IMR-90 (cell line): ENCODE measurements around the gene KIRREL1. TPM values are rescaled to one million over a fixed set of nuclear protein-coding genes. Genes with fewer than 3 reads are reported as not detected.

Experiments used
- ATAC-seq: fragments of 200-7000 bp; cut with Tn5 transposase; 2 replicates; pipeline ENCODE4 v1.9.1; 2020; ENCODE audit warnings: low read depth, mild to moderate bottlenecking, moderate library complexity
- BruUV-seq: library from RNA; stranded (reverse); fragments of 400-500 nt; replicated peaks from 2 replicates; lab custom pipeline; 2021; lab: Mats Ljungman, UMichigan
- CTCF ChIA-PET: fragments of 300-600 bp; formaldehyde crosslinking; extraction: SDS; loops from one replicate; lab custom pipeline; 2021; ENCODE audit warnings: antibody characterized with exemption; lab: Yijun Ruan, JAX
- POLR2A ChIA-PET: fragments of 300-600 bp; sonication (Branson Sonifier 250); formaldehyde crosslinking; loops from one replicate; lab custom pipeline; 2022; ENCODE audit warnings: antibody characterized with exemption; ENCODE audit not compliant: unreplicated experiment; lab: Charles Lee
- DNase-seq: peaks from one replicate; pipeline ENCODE4 v3.0.0; 2013
- H2AFZ ChIP-seq: replicated peaks from 2 replicates; pipeline ENCODE3; 2013; ENCODE audit warnings: low read length, mild to moderate bottlenecking; ENCODE audit not compliant: poor library complexity
- H2AK5ac ChIP-seq: 2 replicates; pipeline ENCODE4 v1.6.1; 2013; ENCODE audit warnings: low read depth, low read length, inconsistent platforms
- H2AK9ac ChIP-seq: replicated peaks from 2 replicates; pipeline ENCODE3; 2013; ENCODE audit warnings: mild to moderate bottlenecking, low read depth, low read length, moderate library complexity; ENCODE audit not compliant: poor library complexity
- H2BK120ac ChIP-seq: 2 replicates; pipeline ENCODE4 v1.6.1; 2013; ENCODE audit warnings: low read depth, low read length, inconsistent platforms
- H2BK15ac ChIP-seq: 3 replicates; pipeline ENCODE4 v1.6.1; 2013; ENCODE audit warnings: low read depth, low read length, inconsistent platforms
- H2BK20ac ChIP-seq: 2 replicates; pipeline ENCODE4 v1.6.1; 2013; ENCODE audit warnings: low read depth, mild to moderate bottlenecking, inconsistent platforms, low read length, moderate library complexity
- H2BK5ac ChIP-seq: 2 replicates; pipeline ENCODE4 v1.6.1; 2013; ENCODE audit warnings: mild to moderate bottlenecking, low read depth, low read length, inconsistent platforms; ENCODE audit not compliant: poor library complexity, severe bottlenecking
- H3K14ac ChIP-seq: replicated peaks from 2 replicates; pipeline ENCODE4 v1.6.1; 2013; ENCODE audit warnings: low read depth, low read length, inconsistent platforms
- H3K18ac ChIP-seq: 2 replicates; pipeline ENCODE4 v1.6.1; 2013; ENCODE audit warnings: low read depth, low read length, control low read depth
- H3K23ac ChIP-seq: 2 replicates; pipeline ENCODE4 v1.6.1; 2013; ENCODE audit warnings: low read depth, low read length, inconsistent platforms
- H3K27ac ChIP-seq: 2 replicates; pipeline ENCODE4 v1.5.1; 2013; ENCODE audit warnings: mild to moderate bottlenecking, control low read depth, low read length; ENCODE audit not compliant: insufficient read depth
- H3K27me3 ChIP-seq: 2 replicates; pipeline ENCODE4 v1.6.1; 2013; ENCODE audit warnings: low read length; ENCODE audit not compliant: control insufficient read depth, insufficient read depth
- H3K36me3 ChIP-seq: 2 replicates; pipeline ENCODE4 v1.6.1; 2013; ENCODE audit warnings: low read length, mixed read lengths; ENCODE audit not compliant: control insufficient read depth, insufficient read depth
- H3K4ac ChIP-seq: 2 replicates; pipeline ENCODE4 v1.6.1; 2013; ENCODE audit warnings: low read depth, low read length, inconsistent platforms
- H3K4me1 ChIP-seq: 2 replicates; pipeline ENCODE4 v1.6.1; 2013; ENCODE audit warnings: low read length, mixed read lengths; ENCODE audit not compliant: control insufficient read depth, insufficient read depth
- H3K4me2 ChIP-seq: 2 replicates; pipeline ENCODE4 v1.6.1; 2013; ENCODE audit warnings: low read depth, mild to moderate bottlenecking, control low read depth, low read length, moderate library complexity
- H3K4me3 ChIP-seq: 2 replicates; pipeline ENCODE4 v1.5.1; 2013; ENCODE audit warnings: low read depth, mild to moderate bottlenecking, control low read depth, low read length, moderate library complexity; ENCODE audit not compliant: insufficient read depth
- H3K56ac ChIP-seq: 2 replicates; pipeline ENCODE4 v1.6.1; 2013; ENCODE audit warnings: low read length, inconsistent platforms; ENCODE audit not compliant: insufficient read depth; ENCODE audit errors: extremely low read depth
- H3K79me1 ChIP-seq, 2 experiments: 2 replicates each; pipeline ENCODE4 v1.6.1; 2013; ENCODE audit warnings: low read length in 2 of 2, inconsistent platforms in 1 of 2, low read depth in 1 of 2
- H3K9ac ChIP-seq: 2 replicates; pipeline ENCODE4 v1.6.1; 2013; ENCODE audit warnings: low read depth, low read length, control low read depth
- H3K9me1 ChIP-seq: 2 replicates; pipeline ENCODE4 v1.6.1; 2013; ENCODE audit warnings: low read length, inconsistent platforms; ENCODE audit not compliant: insufficient read depth
- H3K9me3 ChIP-seq: 2 replicates; pipeline ENCODE4 v1.6.1; 2013; ENCODE audit warnings: low read length; ENCODE audit not compliant: control insufficient read depth, insufficient read depth
- H4K20me1 ChIP-seq: 2 replicates; pipeline ENCODE4 v1.6.1; 2013; ENCODE audit warnings: low read length, inconsistent platforms; ENCODE audit not compliant: insufficient read depth
- H4K5ac ChIP-seq: 2 replicates; pipeline ENCODE4 v1.6.1; 2013; ENCODE audit warnings: mild to moderate bottlenecking, low read depth, low read length, control low read depth
- H4K8ac ChIP-seq, 2 experiments: 2 replicates each; pipeline ENCODE4 v1.6.1; 2013; ENCODE audit warnings: low read depth in 2 of 2, low read length in 2 of 2, control low read depth in 1 of 2, inconsistent platforms in 1 of 2
- H4K91ac ChIP-seq: 2 replicates; pipeline ENCODE4 v1.6.1; 2013; ENCODE audit warnings: low read depth, low read length, inconsistent platforms; ENCODE audit not compliant: insufficient read depth
- MAFK ChIP-seq: IDR thresholded peaks from 2 replicates; pipeline ENCODE4 v1.6.1; 2012; ENCODE audit warnings: low read depth, low read length, improper control_type of control experiment
- WGBS, 2 experiments: methylation state at CpG; one replicate each; pipeline versions ENCODE4 v1.1.5 to v1.1.7; 2013; ENCODE audit warnings: missing lambda C conversion rate in 2 of 2; ENCODE audit not compliant: insufficient read length in 1 of 2; ENCODE audit errors: extremely low coverage in 2 of 2; 5-methylcytosine and 5-hydroxymethylcytosine counted together
- dilution Hi-C: fragments of 300-500 bp; cut with HindIII; formaldehyde crosslinking; loops from one replicate; pipeline ENCODE4 v1.14.3; 2018; ENCODE audit warnings: low sequenced_read_pairs; ENCODE audit not compliant: unreplicated experiment
- in situ Hi-C: fragments of 300-500 bp; cut with MboI; formaldehyde crosslinking; loops from 3 replicates; pipeline ENCODE4 v1.14.3; 2019; ENCODE audit warnings: low sequenced_read_pairs, inconsistent platforms, mixed read lengths
- intact Hi-C: fragments of 100-400 bp; cut with micrococcal nuclease; formaldehyde crosslinking; loops from 2 replicates; pipeline ENCODE4 v1.10.0; 2022
- polyA plus RNA-seq, 3 experiments: library from polyadenylated mRNA; depleted of rRNA; stranded (reverse); fragments of >200 nt; gene quantifications; 2 replicates each; pipeline ENCODE4 v1.2.3, GENCODE V29; 2012; ENCODE audit warnings: low replicate concordance in 1 of 3
- total RNA-seq: library from RNA; depleted of rRNA; stranded (reverse); fragments of >200 nt; gene quantifications from 2 replicates; pipeline ENCODE4 v1.2.3, GENCODE V29; 2012
- TF ChIP-seq, protein P1 (sequence below): fragments of 150-350 bp; IDR thresholded peaks from 2 replicates; pipeline ENCODE4 v1.6.1; 2017; ENCODE audit warnings: mild to moderate bottlenecking, antibody characterized with exemption, low read length, low read depth
- TF ChIP-seq, protein P2 (sequence below): fragments of 150-350 bp; IDR thresholded peaks from 2 replicates; pipeline ENCODE4 v1.6.1; 2016; ENCODE audit warnings: low read depth, mild to moderate bottlenecking, low read length, moderate library complexity, borderline replicate concordance

Gene KIRREL1
- total and polyA plus RNA-seq, 2 of the 4 experiments (the other 2 are of a cell fraction) = 58.1 to 64.7 TPM

DNA sequence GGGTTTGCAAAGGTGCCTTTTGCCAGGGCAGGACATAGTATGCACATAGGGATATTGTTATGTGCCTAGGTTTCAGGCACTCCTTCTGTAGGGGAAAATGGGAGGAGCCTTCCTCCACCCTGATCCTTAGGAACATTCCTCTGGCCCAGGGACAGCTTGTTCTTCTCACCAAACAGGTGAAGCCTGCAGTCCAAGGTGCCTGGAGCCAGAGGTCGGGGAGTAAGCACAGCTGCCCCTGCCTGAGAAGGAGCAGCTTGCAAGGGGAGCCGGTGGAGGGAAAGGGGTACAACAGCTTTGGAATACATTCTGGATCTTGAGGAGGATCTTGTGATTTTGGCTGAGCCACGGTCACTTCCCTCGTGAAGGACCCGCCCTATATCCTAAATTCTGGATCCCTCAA is 104.8 kb downstream of the KIRREL1 start:
- Histone ChIP-seq H3K14ac (no peak overlapping the region), H3K4me3 (no peak overlapping the region), H2AK5ac (no peak overlapping the region), H2BK5ac (no peak overlapping the region), H2AFZ (no peak overlapping the region), H3K18ac (no peak overlapping the region), H2AK9ac (no peak overlapping the region), H3K4ac (no peak overlapping the region), H3K9me3 (no peaks in the 10 kb centered on the region), H3K4me2 (no peak overlapping the region), H4K5ac (no peak overlapping the region), H3K9me1 (peaks cover 15% of the 10 kb centered on the region), H4K8ac (no peak overlapping the region), H3K27ac (no peak overlapping the region), H2BK20ac (no peak overlapping the region), H3K4me1 (peaks cover 4% of the 10 kb centered on the region), H4K91ac (no peak overlapping the region), H3K9ac (no peak overlapping the region), H3K27me3 (no peaks in the 10 kb centered on the region), H2BK120ac (no peak overlapping the region), H3K23ac (no peak overlapping the region), H3K56ac (no peak overlapping the region), H4K20me1 (peaks cover 18% of the 10 kb centered on the region), H3K36me3 (peaks cover 38% of the 10 kb centered on the region), H3K79me1 (0 out of 4 replicates have a peak, but pooled peaks cover 0 to 4% of the 10 kb centered on the region in 2 experiments), H2BK15ac (no peak overlapping the region)
- in situ Hi-C loops = no loop called here
- no TSS peak for BruUV-seq
- ChIA-PET POLR2A (no interaction called here), CTCF (no interaction called here)
- TF ChIP-seq, protein P1, sequence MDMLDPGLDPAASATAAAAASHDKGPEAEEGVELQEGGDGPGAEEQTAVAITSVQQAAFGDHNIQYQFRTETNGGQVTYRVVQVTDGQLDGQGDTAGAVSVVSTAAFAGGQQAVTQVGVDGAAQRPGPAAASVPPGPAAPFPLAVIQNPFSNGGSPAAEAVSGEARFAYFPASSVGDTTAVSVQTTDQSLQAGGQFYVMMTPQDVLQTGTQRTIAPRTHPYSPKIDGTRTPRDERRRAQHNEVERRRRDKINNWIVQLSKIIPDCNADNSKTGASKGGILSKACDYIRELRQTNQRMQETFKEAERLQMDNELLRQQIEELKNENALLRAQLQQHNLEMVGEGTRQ = no peak
- TF ChIP-seq, protein P2, sequence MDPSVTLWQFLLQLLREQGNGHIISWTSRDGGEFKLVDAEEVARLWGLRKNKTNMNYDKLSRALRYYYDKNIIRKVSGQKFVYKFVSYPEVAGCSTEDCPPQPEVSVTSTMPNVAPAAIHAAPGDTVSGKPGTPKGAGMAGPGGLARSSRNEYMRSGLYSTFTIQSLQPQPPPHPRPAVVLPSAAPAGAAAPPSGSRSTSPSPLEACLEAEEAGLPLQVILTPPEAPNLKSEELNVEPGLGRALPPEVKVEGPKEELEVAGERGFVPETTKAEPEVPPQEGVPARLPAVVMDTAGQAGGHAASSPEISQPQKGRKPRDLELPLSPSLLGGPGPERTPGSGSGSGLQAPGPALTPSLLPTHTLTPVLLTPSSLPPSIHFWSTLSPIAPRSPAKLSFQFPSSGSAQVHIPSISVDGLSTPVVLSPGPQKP = no peak
- no peak for TF ChIP-seq MAFK
- no peak for ATAC-seq
- no peak for DNase-seq
- WGBS, 2 experiments = no CpG with 5 or more reads among the region's 5 CpGs
- dilution Hi-C loops = no loop called here
- intact Hi-C loops = no loop called here
